ENCODE measurements around the gene ATXN2L. TPM values are rescaled to one million over a fixed set of nuclear protein-coding genes. Genes with fewer than 3 reads are reported as not detected.
A peak's percentile ranks its signal among the peaks of the same experiment; 100 is the strongest.
"Not testable (repeated sequence)": the region's sequence is repeated elsewhere in the genome, so short reads cannot be mapped to it uniquely, and the experiment has no call there.

The ATXN2L gene
- total RNA-seq, 4 donors from 2014 or later: 43.4 to 73.9 (median 52.6) TPM

- Histone ChIP-seq H3K36me3 (peaks cover 0 to 3% (median 0%) of the 10 kb centered on the region in 4 donors), H3K4me3 (peak overlapping the region; percentile 60 to 85 (median 68)), H3K27ac (replicated peaks in 1 of 4) (no peak overlapping the region), H3K4me1 (peaks cover 14 to 26% (median 19%) of the 10 kb centered on the region in 4 donors), H3K9me3 (no peaks in the 10 kb centered on the region), H3K27me3 (peaks cover 0 to 38% (median 4%) of the 10 kb centered on the region in 4 donors)
- WGBS: 27% methylated on average over 10 of the region's 11 CpGs
- TF ChIP-seq POLR2AphosphoS5 (IDR thresholded peaks at IDR 0.05): no peak
- TF ChIP-seq, protein P1, sequence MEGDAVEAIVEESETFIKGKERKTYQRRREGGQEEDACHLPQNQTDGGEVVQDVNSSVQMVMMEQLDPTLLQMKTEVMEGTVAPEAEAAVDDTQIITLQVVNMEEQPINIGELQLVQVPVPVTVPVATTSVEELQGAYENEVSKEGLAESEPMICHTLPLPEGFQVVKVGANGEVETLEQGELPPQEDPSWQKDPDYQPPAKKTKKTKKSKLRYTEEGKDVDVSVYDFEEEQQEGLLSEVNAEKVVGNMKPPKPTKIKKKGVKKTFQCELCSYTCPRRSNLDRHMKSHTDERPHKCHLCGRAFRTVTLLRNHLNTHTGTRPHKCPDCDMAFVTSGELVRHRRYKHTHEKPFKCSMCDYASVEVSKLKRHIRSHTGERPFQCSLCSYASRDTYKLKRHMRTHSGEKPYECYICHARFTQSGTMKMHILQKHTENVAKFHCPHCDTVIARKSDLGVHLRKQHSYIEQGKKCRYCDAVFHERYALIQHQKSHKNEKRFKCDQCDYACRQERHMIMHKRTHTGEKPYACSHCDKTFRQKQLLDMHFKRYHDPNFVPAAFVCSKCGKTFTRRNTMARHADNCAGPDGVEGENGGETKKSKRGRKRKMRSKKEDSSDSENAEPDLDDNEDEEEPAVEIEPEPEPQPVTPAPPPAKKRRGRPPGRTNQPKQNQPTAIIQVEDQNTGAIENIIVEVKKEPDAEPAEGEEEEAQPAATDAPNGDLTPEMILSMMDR (IDR thresholded peaks at IDR 0.05): no peak
- no peak for TF ChIP-seq POLR2A (IDR thresholded peaks at IDR 0.05; ENCODE audit: low read depth)
- no peak for TF ChIP-seq EP300 (IDR thresholded peaks at IDR 0.05)
- intact Hi-C loops (cut with DNase I): no loop called here
- DNase-seq (ENCODE audit: extremely low spot score): no peak
Observed at GRCh38 chr16:28880589-28880915, 57.8 kb downstream of the ATXN2L start.

DNA sequence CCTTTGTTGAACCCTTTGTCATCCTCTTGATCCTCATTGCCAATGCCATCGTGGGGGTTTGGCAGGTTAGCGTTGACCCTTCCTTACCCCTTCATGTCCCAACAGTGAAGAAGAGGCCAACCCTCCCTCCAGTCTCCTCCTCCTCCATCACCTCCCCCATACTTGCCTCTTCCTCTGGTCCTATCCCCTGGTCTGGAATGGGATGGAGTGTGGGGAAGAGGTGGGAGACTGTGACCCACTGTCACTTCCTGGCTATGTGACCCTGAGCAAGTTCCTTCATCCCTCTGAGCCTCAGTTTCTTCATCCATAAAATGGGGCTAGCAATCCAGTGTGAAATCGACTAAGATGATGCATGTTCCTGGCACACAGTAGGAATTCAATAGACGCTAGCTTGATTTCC lies 58.2 kb downstream of the ATXN2L start:
- no peaks in the 10 kb centered on the region for H3K36me3 ChIP-seq
- no peak overlapping the region for H3K27ac ChIP-seq (replicated peaks in 1 of 4)
- intact Hi-C loops (cut with DNase I): no loop called here
- no peaks in the 10 kb centered on the region for H3K9me3 ChIP-seq
- H3K4me1 ChIP-seq: peaks cover 14 to 26% (median 19%) of the 10 kb centered on the region in 4 donors
- no peak for TF ChIP-seq EP300 (IDR thresholded peaks at IDR 0.05)
- TF ChIP-seq POLR2A (IDR thresholded peaks at IDR 0.05; ENCODE audit: low read depth): no peak
- no peak for TF ChIP-seq POLR2AphosphoS5 (IDR thresholded peaks at IDR 0.05)
- TF ChIP-seq, protein P1 (IDR thresholded peaks at IDR 0.05): no peak
- 67% methylated on average over 4 of the region's 4 CpGs for WGBS
- no peak overlapping the region for H3K4me3 ChIP-seq
- no peak for DNase-seq (ENCODE audit: extremely low spot score)
- H3K27me3 ChIP-seq: peaks cover 0 to 38% (median 4%) of the 10 kb centered on the region in 4 donors

DNA sequence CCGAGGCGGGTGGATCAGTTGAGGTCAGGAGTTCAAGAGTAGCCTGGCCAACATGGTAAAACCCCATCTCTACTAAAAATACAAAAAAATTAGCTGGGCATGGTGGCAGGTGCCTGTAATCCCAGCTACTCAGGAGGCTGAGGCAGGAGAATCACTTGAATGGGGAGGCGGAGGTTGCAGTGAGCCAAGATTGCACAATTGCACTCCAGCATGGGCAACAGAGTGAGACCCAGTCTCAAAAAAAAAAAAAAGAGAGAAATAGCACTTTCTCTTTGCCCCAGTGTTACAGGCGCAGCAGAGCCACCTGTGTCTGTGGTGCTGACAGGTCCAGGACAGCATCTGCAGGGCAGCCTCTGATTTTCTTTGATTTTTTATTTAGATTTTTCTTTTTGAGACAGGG lies 58.8 kb downstream of the ATXN2L start:
- H3K27ac ChIP-seq (replicated peaks in 1 of 4); intact Hi-C loops (cut with DNase I); H3K36me3 ChIP-seq; DNase-seq (ENCODE audit: extremely low spot score); H3K9me3 ChIP-seq; H3K4me3 ChIP-seq: not testable (repeated sequence)
- WGBS: 81% methylated on average over 4 of the region's 4 CpGs
- H3K4me1 ChIP-seq: peaks cover 14 to 21% (median 19%) of the 10 kb centered on the region in 4 donors
- peaks cover 0 to 38% (median 4%) of the 10 kb centered on the region in 4 donors for H3K27me3 ChIP-seq

- Histone ChIP-seq H3K4me1 (peaks cover 14 to 21% (median 19%) of the 10 kb centered on the region in 4 donors), H3K4me3 (no peak overlapping the region), H3K36me3 (no peaks in the 10 kb centered on the region), H3K27me3 (peaks cover 0 to 38% (median 4%) of the 10 kb centered on the region in 4 donors), H3K9me3 (no peaks in the 10 kb centered on the region), H3K27ac (replicated peaks in 1 of 4) (no peak overlapping the region)
- WGBS: 53% methylated on average over 12 of the region's 24 CpGs
- intact Hi-C loops (cut with DNase I): no loop called here
- no peak for DNase-seq (ENCODE audit: extremely low spot score)
- TF ChIP-seq POLR2A (IDR thresholded peaks at IDR 0.05; ENCODE audit: low read depth) (no peak), POLR2AphosphoS5 (IDR thresholded peaks at IDR 0.05) (no peak), EP300 (IDR thresholded peaks at IDR 0.05) (no peak)
- TF ChIP-seq, protein P1 (IDR thresholded peaks at IDR 0.05): no peak
Observed at GRCh38 chr16:28882551-28883160, 59.9 kb downstream of the ATXN2L start.

- H3K4me1 ChIP-seq: peaks cover 14 to 21% (median 19%) of the 10 kb centered on the region in 4 donors
- peaks cover 0 to 38% (median 4%) of the 10 kb centered on the region in 4 donors for H3K27me3 ChIP-seq
- no peak for TF ChIP-seq POLR2A (IDR thresholded peaks at IDR 0.05; ENCODE audit: low read depth)
- H3K9me3 ChIP-seq: no peaks in the 10 kb centered on the region
- no peak overlapping the region for H3K27ac ChIP-seq (replicated peaks in 1 of 4)
- intact Hi-C loops (cut with DNase I): no loop called here
- H3K36me3 ChIP-seq: no peaks in the 10 kb centered on the region
- 70% methylated on average over 24 of the region's 25 CpGs for WGBS
- H3K4me3 ChIP-seq: no peak overlapping the region
- no peak for DNase-seq (ENCODE audit: extremely low spot score)
Observed at GRCh38 chr16:28883221-28883996, 60.6 kb downstream of the ATXN2L start.

Data from esophagus muscularis mucosa (tissue), 4 donors.